Fibroblast of lung (primary cell): ENCODE measurements around the gene SYN1. TPM values are rescaled to one million over a fixed set of nuclear protein-coding genes. Genes with fewer than 3 reads are reported as not detected.
A peak's percentile ranks its signal among the peaks of the same experiment; 100 is the strongest.

Experiments
- DNase-seq, 2 donors: peaks; one replicate each; pipeline versions ENCODE4 v3.0.0 to v3.0.0-alpha.2; 2010; ENCODE audit warnings: low read depth in 2 of 2
- H2AFZ ChIP-seq: 2 replicates; pipeline ENCODE4 v1.5.1; 2012; ENCODE audit warnings: low read length, control low read depth, inconsistent platforms
- H3K27ac ChIP-seq: 2 replicates; pipeline ENCODE4 v1.5.1; 2011; ENCODE audit warnings: low read length, control low read depth; ENCODE audit not compliant: insufficient read depth
- H3K27me3 ChIP-seq: 2 replicates; pipeline ENCODE4 v1.5.1; 2011; ENCODE audit warnings: mild to moderate bottlenecking, low read length; ENCODE audit not compliant: control insufficient read depth, insufficient read depth
- H3K36me3 ChIP-seq: 2 replicates; pipeline ENCODE4 v1.5.1; 2011; ENCODE audit warnings: low read length; ENCODE audit not compliant: control insufficient read depth, insufficient read depth
- H3K4me1 ChIP-seq: 2 replicates; pipeline ENCODE4 v1.5.1; 2011; ENCODE audit warnings: low read length; ENCODE audit not compliant: control insufficient read depth, insufficient read depth; ENCODE audit errors: extremely low read depth
- H3K4me2 ChIP-seq: 2 replicates; pipeline ENCODE4 v1.5.1; 2011; ENCODE audit warnings: low read length, control low read depth; ENCODE audit not compliant: insufficient read depth; ENCODE audit errors: extremely low read depth
- H3K4me3 ChIP-seq, 4 experiments: fragments of 200-600 bp in 1 of 4; sonication (generic) in 1 of 4; replicated peaks in 1 of 4; 2 replicates each; pipeline ENCODE4 v1.5.1; 2011 to 2016; ENCODE audit warnings: low read length in 4 of 4, low read depth in 3 of 4, mild to moderate bottlenecking in 3 of 4, control low read depth in 2 of 4, inconsistent platforms in 1 of 4, mixed read lengths in 1 of 4; ENCODE audit not compliant: insufficient read depth in 1 of 4; ENCODE audit errors: control extremely low read depth in 1 of 4
- H3K79me2 ChIP-seq: 2 replicates; pipeline ENCODE4 v1.5.1; 2012; ENCODE audit warnings: mild to moderate bottlenecking, low read length, inconsistent platforms; ENCODE audit not compliant: control insufficient read depth, insufficient read depth
- H3K9ac ChIP-seq: 2 replicates; pipeline ENCODE4 v1.5.1; 2011; ENCODE audit warnings: mild to moderate bottlenecking, low read length, control low read depth; ENCODE audit not compliant: insufficient read depth
- H3K9me3 ChIP-seq: 2 replicates; pipeline ENCODE4 v1.5.1; 2012; ENCODE audit warnings: low read depth, low read length; ENCODE audit not compliant: control insufficient read depth, insufficient read depth
- H4K20me1 ChIP-seq: 2 replicates; pipeline ENCODE4 v1.5.1; 2011; ENCODE audit warnings: low read length; ENCODE audit not compliant: control insufficient read depth, insufficient read depth; ENCODE audit errors: extremely low read depth
- EZH2 ChIP-seq: IDR thresholded peaks from 2 replicates; pipeline ENCODE4 v1.5.1; 2012; ENCODE audit warnings: low read length, control low read depth, mild to moderate bottlenecking; ENCODE audit errors: missing control alignments
- polyA plus RNA-seq, 2 donors: library from polyadenylated mRNA; depleted of rRNA in 1 of 2; stranded (reverse) in 1 of 2; unstranded in 1 of 2; fragments of >200 nt; gene quantifications; 2 replicates each; pipeline ENCODE4 v1.2.1, GENCODE V29; 2011 to 2012; ENCODE audit warnings: missing spikeins in 1 of 2
- total RNA-seq: library from RNA; depleted of rRNA; stranded (reverse); fragments of >200 nt; gene quantifications from 2 replicates; pipeline ENCODE4 v1.2.1, GENCODE V29; 2014
- TF ChIP-seq, protein P1 (sequence below), 2 donors: IDR thresholded peaks in 1 of 2; conservative IDR thresholded peaks in 1 of 2; 1 replicate in 1 of 2; 2 replicates in 1 of 2; pipeline ENCODE4 v1.5.1; 2011 to 2012; ENCODE audit warnings: low read length in 2 of 2, control low read depth in 1 of 2, inconsistent platforms in 1 of 2, low read depth in 1 of 2, mild to moderate bottlenecking in 1 of 2

SYN1 gene
- total and polyA plus RNA-seq, 2 donors (not counting 1 experiment from before 2014, with no cell fraction given) = 0.17 to 0.56 TPM

DNA sequence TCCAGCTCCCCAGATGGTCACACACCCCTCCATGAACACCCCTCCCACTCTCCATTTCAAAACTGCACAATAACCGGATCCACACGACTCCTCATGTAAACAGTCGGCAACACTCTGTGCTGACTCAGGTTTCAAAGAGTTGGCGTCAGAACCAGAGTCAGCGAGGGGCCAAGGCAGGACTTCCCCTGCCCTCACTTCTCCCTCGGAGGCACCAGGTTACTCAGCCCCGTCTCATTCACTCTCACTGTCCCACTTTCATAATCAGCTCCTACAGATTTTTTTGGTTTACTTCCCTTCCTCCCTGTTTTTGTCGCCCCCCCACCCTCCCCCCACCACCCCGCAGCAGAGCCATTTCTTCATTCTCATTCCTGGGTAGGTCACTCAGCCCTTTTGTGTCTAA is 40.1 kb downstream of the SYN1 start:
- H3K9me3 ChIP-seq = no peaks in the 10 kb centered on the region
- H3K4me3 ChIP-seq = no peak overlapping the region
- peak; percentile 78 to 85 for DNase-seq
- H2AFZ ChIP-seq = no peak overlapping the region
- no peak overlapping the region for H3K4me2 ChIP-seq
- H3K79me2 ChIP-seq = peaks cover 23% of the 10 kb centered on the region
- TF ChIP-seq, protein P1, sequence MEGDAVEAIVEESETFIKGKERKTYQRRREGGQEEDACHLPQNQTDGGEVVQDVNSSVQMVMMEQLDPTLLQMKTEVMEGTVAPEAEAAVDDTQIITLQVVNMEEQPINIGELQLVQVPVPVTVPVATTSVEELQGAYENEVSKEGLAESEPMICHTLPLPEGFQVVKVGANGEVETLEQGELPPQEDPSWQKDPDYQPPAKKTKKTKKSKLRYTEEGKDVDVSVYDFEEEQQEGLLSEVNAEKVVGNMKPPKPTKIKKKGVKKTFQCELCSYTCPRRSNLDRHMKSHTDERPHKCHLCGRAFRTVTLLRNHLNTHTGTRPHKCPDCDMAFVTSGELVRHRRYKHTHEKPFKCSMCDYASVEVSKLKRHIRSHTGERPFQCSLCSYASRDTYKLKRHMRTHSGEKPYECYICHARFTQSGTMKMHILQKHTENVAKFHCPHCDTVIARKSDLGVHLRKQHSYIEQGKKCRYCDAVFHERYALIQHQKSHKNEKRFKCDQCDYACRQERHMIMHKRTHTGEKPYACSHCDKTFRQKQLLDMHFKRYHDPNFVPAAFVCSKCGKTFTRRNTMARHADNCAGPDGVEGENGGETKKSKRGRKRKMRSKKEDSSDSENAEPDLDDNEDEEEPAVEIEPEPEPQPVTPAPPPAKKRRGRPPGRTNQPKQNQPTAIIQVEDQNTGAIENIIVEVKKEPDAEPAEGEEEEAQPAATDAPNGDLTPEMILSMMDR (conservative IDR thresholded peaks at IDR 0.05 in 1 of 2, IDR thresholded peaks at IDR 0.05 in 1 of 2; ENCODE audit: low read depth in 1 of 2, low read length in 2 of 2) = no peak
- H3K27me3 ChIP-seq = no peaks in the 10 kb centered on the region
- H3K36me3 ChIP-seq = no peaks in the 10 kb centered on the region
- peak overlapping the region; percentile 71 for H3K27ac ChIP-seq
- H3K4me1 ChIP-seq = peaks cover 14% of the 10 kb centered on the region
- no peaks in the 10 kb centered on the region for H4K20me1 ChIP-seq
- H3K9ac ChIP-seq = no peak overlapping the region

DNA sequence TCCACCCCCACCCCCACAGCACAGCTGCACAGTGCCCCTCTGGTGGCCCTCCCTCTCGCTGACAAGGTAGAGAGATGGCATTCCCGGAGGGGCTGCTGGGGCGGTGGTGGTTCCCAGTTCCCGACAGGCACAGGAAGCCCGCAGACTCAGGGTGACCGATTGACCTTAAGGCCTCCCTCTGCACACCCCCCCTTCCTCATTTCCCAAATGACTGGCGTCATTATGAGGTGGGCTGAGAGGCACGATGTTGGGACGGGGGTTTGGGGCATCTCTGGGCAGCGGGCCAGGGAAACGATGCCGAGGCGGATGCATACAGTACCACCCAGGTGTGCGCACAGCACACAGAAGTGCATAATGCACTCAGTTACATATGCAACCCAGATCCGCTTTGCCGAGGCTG is 41.0 kb downstream of the SYN1 start:
- no peak for TF ChIP-seq EZH2
- TF ChIP-seq, protein P1 (conservative IDR thresholded peaks at IDR 0.05 in 1 of 2, IDR thresholded peaks at IDR 0.05 in 1 of 2; ENCODE audit: low read depth in 1 of 2, low read length in 2 of 2) = no peak
- Histone ChIP-seq H3K79me2 (peaks cover 14% of the 10 kb centered on the region), H2AFZ (no peak overlapping the region), H3K9ac (no peak overlapping the region), H3K4me2 (no peak overlapping the region), H3K4me3 (no peak overlapping the region), H4K20me1 (no peaks in the 10 kb centered on the region), H3K27me3 (no peaks in the 10 kb centered on the region), H3K4me1 (peaks cover 14% of the 10 kb centered on the region), H3K9me3 (no peaks in the 10 kb centered on the region), H3K27ac (peak overlapping the region; percentile 71), H3K36me3 (no peaks in the 10 kb centered on the region)
- no peak for DNase-seq

DNA sequence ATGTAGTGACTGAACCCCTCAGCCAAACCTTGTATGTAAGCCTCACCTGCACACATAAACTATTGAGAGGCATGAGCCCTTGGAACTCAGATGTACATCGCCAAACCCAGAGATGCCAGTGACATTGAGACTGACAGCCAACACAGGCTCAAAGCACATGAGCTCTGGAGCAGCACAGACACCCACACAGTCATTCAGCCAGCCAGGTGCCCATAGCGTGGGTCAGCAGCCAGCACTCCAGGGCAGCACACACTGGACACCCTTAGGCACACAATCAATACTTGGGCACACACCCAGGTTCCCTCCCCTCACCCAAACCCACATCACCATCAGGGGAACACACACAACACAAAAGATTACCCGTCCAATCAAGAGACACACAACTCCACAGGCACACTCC is 41.8 kb downstream of the SYN1 start:
- Histone ChIP-seq H3K27ac (no peak overlapping the region), H3K36me3 (no peaks in the 10 kb centered on the region), H4K20me1 (no peaks in the 10 kb centered on the region), H3K79me2 (peaks cover 6% of the 10 kb centered on the region), H3K4me2 (no peak overlapping the region), H3K27me3 (no peaks in the 10 kb centered on the region), H2AFZ (no peak overlapping the region), H3K4me1 (peaks cover 14% of the 10 kb centered on the region), H3K9ac (no peak overlapping the region), H3K9me3 (no peaks in the 10 kb centered on the region), H3K4me3 (no peak overlapping the region)
- no peak for TF ChIP-seq EZH2
- no peak for DNase-seq
